ENCODE results near the gene AMDHD2. TPM values are rescaled to one million over a fixed set of nuclear protein-coding genes. Genes with fewer than 3 reads are reported as not detected.

AMDHD2 gene, protein sequence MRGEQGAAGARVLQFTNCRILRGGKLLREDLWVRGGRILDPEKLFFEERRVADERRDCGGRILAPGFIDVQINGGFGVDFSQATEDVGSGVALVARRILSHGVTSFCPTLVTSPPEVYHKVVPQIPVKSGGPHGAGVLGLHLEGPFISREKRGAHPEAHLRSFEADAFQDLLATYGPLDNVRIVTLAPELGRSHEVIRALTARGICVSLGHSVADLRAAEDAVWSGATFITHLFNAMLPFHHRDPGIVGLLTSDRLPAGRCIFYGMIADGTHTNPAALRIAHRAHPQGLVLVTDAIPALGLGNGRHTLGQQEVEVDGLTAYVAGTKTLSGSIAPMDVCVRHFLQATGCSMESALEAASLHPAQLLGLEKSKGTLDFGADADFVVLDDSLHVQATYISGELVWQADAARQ
- total RNA-seq (2016; rRNA removed; fragmentation: Illumina TruSeq; extraction: Trizol), result 13.8 and 39.1 TPM in 2 replicates
- 14.4 and 16.3 TPM in 2 replicates for total RNA-seq (2016; cell fraction: cytosol; rRNA removed; fragmentation: Illumina TruSeq; extraction: Trizol; ENCODE audit: low read depth)
- total RNA-seq (2016; cell fraction: insoluble cytoplasmic fraction; rRNA removed; fragmentation: Illumina TruSeq; extraction: Trizol), result 15.5 and 37.7 TPM in 2 replicates
- 11.4 and 12.8 TPM in 2 replicates for total RNA-seq (2016; cell fraction: membrane; rRNA removed; fragmentation: Illumina TruSeq; extraction: Trizol)
- 56.5 and 57.9 TPM in 2 replicates for total RNA-seq (2016; cell fraction: nucleus; rRNA removed; fragmentation: Illumina TruSeq; extraction: Trizol)
- 33.5 and 51.3 TPM in 2 replicates for polyA plus RNA-seq (2011; rRNA removed)
- polyA plus RNA-seq (2011; cell fraction: cytosol; rRNA removed), result 12.9 and 24.3 TPM in 2 replicates
- polyA plus RNA-seq (2011; cell fraction: nucleus; rRNA removed), result 624 and 803 TPM in 2 replicates
- polyA plus RNA-seq (2012), result 30.1 and 34.2 TPM in 2 replicates
- polyA plus RNA-seq (2016; cell fraction: cytosol; fragmentation: Illumina TruSeq; extraction: Trizol; ENCODE audit: low read depth), result 5.3 and 8.4 TPM in 2 replicates
- polyA plus RNA-seq (2016; cell fraction: insoluble cytoplasmic fraction; fragmentation: Illumina TruSeq; extraction: Trizol; ENCODE audit: low read depth), result 11.9 and 12.8 TPM in 2 replicates
- polyA plus RNA-seq (2016; cell fraction: membrane; fragmentation: Illumina TruSeq; extraction: Trizol; ENCODE audit: low read depth), result 7.2 and 9.8 TPM in 2 replicates
- 125 and 129 TPM in 2 replicates for polyA plus RNA-seq (2016; cell fraction: nucleus; fragmentation: Illumina TruSeq; extraction: Trizol; ENCODE audit: insufficient read depth, low read depth)
- polyA minus RNA-seq (2011; rRNA and poly(A)+ RNA removed; ENCODE audit: low replicate concordance), result 20.8 and 63.2 TPM in 2 replicates
- 11.8 and 13.7 TPM in 2 replicates for polyA minus RNA-seq (2011; cell fraction: cytosol; rRNA and poly(A)+ RNA removed)
- polyA minus RNA-seq (2011; cell fraction: nucleus; rRNA and poly(A)+ RNA removed), result 81.2 and 102 TPM in 2 replicates
- Bru-seq, nascent RNA, result percentile 74 among the genes with signal in this experiment
- percentile 70 among the genes with signal in this experiment for BruChase-seq, experiment 1, labeled RNA remaining after a 6-hour chase
- percentile 78 among the genes with signal in this experiment for BruChase-seq, experiment 2, labeled RNA remaining after a 2-hour chase
- long read RNA-seq, experiment 1, transcript AMDHD2-202 (10 exons, 3,273 nt), result minor isoform, 6 of 30 reads
- long read RNA-seq, experiment 1, transcript AMDHD2-201 (11 exons, 1,459 nt), result major isoform, 12 of 30 reads
- long read RNA-seq, experiment 1, partial matches to known transcripts, result 3 of 30 reads
- long read RNA-seq, experiment 1, other reads (novel, unspliced or antisense), result 9 of 30 reads
- long read RNA-seq, experiment 2, transcript AMDHD2-201 (11 exons, 1,459 nt), result major isoform, 11 of 28 reads
- long read RNA-seq, experiment 2, partial matches to known transcripts, result 3 of 28 reads
- long read RNA-seq, experiment 2, other reads (novel, unspliced or antisense), result 9 of 28 reads

DNA sequence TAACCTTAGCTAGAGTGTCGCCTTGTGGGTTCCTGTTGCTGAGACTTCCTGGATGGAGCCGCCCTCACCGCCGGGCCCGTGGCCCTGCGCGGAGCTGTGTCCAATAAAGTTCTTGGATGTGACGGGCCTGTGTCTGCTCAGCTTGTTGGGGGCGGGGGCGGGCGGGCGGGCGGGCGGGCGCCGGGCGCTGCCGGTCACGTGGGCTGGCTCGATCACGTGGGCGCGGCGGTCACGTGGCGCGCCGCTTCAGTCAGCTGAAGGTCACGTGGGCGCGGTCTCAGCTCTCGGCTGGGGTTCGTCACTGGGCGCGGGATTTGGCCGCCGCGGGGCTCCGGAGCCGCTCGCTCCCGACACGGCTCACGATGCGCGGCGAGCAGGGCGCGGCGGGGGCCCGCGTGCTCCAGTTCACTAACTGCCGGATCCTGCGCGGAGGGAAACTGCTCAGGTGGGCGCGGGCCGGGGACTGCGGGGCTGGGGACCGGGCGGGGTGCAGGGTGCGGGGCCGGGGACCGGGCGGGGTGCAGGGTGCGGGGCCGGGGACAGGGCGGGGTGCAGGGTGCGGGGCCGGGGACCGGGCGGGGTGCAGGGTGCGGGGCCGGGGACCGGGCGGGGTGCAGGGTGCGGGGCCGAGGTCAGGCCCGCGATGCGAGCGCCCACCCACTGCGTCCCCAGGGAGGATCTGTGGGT is at the start of gene AMDHD2:
Gene AMDHD2, plus strand, starts transcription at position 275 of the 687 bp plus-strand sequence. Its CDS starts 88 bp downstream, at position 363.
- H2AFZ ChIP-seq (ENCODE audit: low read length), result no peak within 1 kb of the TSS
- peak; percentile 68 for DNase-seq (ENCODE audit: low spot score)
- peak; percentile 29 for ATAC-seq
- ChIA-PET CTCF (ENCODE audit: low intra/inter-chr PET ratio, low total read pairs) (no interaction called here), POLR2A (interaction anchor here (1.1 to 2.2 kb wide), 6 partner anchors 11 to 83 kb away, joined by 3 to 14 read pairs (median 7); partner anchors contain the start of genes CEMP1, PDPK1 and TBC1D24)
- peak within 1 kb of the TSS; percentile 77 to 85 (median 84) for H3K4me3 ChIP-seq (replicated peaks in 1 of 3; ENCODE audit: insufficient read depth in 1 of 3, low read depth in 2 of 3, low read length in 3 of 3)
- FAIRE-seq, result no peak
- peak within 1 kb of the TSS; percentile 94 for H3K4me2 ChIP-seq (ENCODE audit: low read depth, low read length)
- H3K9me3 ChIP-seq (ENCODE audit: low read length), result no peaks in the 10 kb centered on the region
- in situ Hi-C loops (cut with HindIII; ENCODE audit: extremely low pct_ligation_motif_present, low pct_unique_long_range_greater_than_20kb), result no loop called here
- peaks cover 4 to 21% of the 10 kb centered on the region in 2 experiments; a peak in 4 of 5 replicates for H3K36me3 ChIP-seq (replicated peaks in 1 of 2; ENCODE audit: control insufficient read depth in 1 of 2, insufficient read depth in 2 of 2, low read length in 2 of 2)
- BruUV-seq (replicated peaks), result no TSS peak
- peaks cover 89% of the 10 kb centered on the region for H3K4me1 ChIP-seq (ENCODE audit: insufficient read depth, low read length)
- H3K79me2 ChIP-seq (ENCODE audit: insufficient read depth, low read length), result peaks cover 63% of the 10 kb centered on the region
- intact Hi-C loops (cut with micrococcal nuclease; ENCODE audit: unreplicated experiment), result no loop called here
- 6% methylated on average over 7 of the region's 83 CpGs for WGBS (ENCODE audit: low lambda C conversion rate)
- no peaks in the 10 kb centered on the region for H3K27me3 ChIP-seq (ENCODE audit: control insufficient read depth in 1 of 2, insufficient read depth in 2 of 2, low read length in 2 of 2)
- peak within 1 kb of the TSS; percentile 84 for H3K27ac ChIP-seq (ENCODE audit: extremely low read length, insufficient read depth, low read length)
- H4K20me1 ChIP-seq (ENCODE audit: insufficient read depth, low read length), result peaks cover 44% of the 10 kb centered on the region
- H3K9ac ChIP-seq (ENCODE audit: insufficient read depth, low read depth, low read length), result peak within 1 kb of the TSS; percentile 81
- no peak for TF ChIP-seq FOXA3 (CRISPR knock-in tag; IDR thresholded peaks at IDR 0.05)
- no peak for TF ChIP-seq GTF2F1 (IDR thresholded peaks at IDR 0.05; ENCODE audit: low read length)
- TF ChIP-seq, protein P1, sequence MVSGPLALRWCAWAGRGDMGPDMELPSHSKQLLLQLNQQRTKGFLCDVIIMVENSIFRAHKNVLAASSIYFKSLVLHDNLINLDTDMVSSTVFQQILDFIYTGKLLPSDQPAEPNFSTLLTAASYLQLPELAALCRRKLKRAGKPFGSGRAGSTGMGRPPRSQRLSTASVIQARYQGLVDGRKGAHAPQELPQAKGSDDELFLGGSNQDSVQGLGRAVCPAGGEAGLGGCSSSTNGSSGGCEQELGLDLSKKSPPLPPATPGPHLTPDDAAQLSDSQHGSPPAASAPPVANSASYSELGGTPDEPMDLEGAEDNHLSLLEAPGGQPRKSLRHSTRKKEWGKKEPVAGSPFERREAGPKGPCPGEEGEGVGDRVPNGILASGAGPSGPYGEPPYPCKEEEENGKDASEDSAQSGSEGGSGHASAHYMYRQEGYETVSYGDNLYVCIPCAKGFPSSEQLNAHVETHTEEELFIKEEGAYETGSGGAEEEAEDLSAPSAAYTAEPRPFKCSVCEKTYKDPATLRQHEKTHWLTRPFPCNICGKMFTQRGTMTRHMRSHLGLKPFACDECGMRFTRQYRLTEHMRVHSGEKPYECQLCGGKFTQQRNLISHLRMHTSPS (CRISPR knock-in tag; IDR thresholded peaks at IDR 0.05; ENCODE audit: low read depth), result no peak
- no peak for TF ChIP-seq PRMT3 (CRISPR knock-in tag; IDR thresholded peaks at IDR 0.05; ENCODE audit: borderline replicate concordance, low read depth)
- TF ChIP-seq FOXO4 (CRISPR knock-in tag; conservative IDR thresholded peaks at IDR 0.05), result no peak
- TF ChIP-seq, protein P2, sequence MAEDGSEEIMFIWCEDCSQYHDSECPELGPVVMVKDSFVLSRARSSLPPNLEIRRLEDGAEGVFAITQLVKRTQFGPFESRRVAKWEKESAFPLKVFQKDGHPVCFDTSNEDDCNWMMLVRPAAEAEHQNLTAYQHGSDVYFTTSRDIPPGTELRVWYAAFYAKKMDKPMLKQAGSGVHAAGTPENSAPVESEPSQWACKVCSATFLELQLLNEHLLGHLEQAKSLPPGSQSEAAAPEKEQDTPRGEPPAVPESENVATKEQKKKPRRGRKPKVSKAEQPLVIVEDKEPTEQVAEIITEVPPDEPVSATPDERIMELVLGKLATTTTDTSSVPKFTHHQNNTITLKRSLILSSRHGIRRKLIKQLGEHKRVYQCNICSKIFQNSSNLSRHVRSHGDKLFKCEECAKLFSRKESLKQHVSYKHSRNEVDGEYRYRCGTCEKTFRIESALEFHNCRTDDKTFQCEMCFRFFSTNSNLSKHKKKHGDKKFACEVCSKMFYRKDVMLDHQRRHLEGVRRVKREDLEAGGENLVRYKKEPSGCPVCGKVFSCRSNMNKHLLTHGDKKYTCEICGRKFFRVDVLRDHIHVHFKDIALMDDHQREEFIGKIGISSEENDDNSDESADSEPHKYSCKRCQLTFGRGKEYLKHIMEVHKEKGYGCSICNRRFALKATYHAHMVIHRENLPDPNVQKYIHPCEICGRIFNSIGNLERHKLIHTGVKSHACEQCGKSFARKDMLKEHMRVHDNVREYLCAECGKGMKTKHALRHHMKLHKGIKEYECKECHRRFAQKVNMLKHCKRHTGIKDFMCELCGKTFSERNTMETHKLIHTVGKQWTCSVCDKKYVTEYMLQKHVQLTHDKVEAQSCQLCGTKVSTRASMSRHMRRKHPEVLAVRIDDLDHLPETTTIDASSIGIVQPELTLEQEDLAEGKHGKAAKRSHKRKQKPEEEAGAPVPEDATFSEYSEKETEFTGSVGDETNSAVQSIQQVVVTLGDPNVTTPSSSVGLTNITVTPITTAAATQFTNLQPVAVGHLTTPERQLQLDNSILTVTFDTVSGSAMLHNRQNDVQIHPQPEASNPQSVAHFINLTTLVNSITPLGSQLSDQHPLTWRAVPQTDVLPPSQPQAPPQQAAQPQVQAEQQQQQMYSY (CRISPR knock-in tag; IDR thresholded peaks at IDR 0.05), result no peak
- no peak for TF ChIP-seq ZFYVE20 (CRISPR knock-in tag; IDR thresholded peaks at IDR 0.05; ENCODE audit: borderline replicate concordance, low read depth)
- peak; percentile 86 for TF ChIP-seq SAP130 (CRISPR knock-in tag; IDR thresholded peaks at IDR 0.05; ENCODE audit: low read depth)
